K562 (cell line): Measurements from ENCODE around the gene TOR1A. TPM values are rescaled to one million over a fixed set of nuclear protein-coding genes. Genes with fewer than 3 reads are reported as not detected.

ENCODE experiments used
- BCOR ChIP-seq: fragments of 450-650 bp; IDR thresholded peaks from 2 replicates; pipeline ENCODE4 v1.6.1; 2016
- DMBX1 ChIP-seq: fragments of 250-450 bp; sonication (Bioruptor Pico); IDR thresholded peaks from 2 replicates; pipeline ENCODE4 v1.8.0; 2022; ENCODE audit warnings: inconsistent platforms, mild to moderate bottlenecking, moderate library complexity, borderline replicate concordance
- FOSL1 ChIP-seq: fragments of 200-800 bp; sonication (Bioruptor generic); conservative IDR thresholded peaks from 2 replicates; pipeline ENCODE4 v1.6.1; 2016; ENCODE audit warnings: missing genetic modification characterization, missing compliant biosample characterization
- HDAC2 ChIP-seq: fragments of 450-650 bp; IDR thresholded peaks from 2 replicates; pipeline ENCODE4 v1.6.1; 2016; ENCODE audit warnings: mild to moderate bottlenecking
- KDM4B ChIP-seq, 2 experiments: fragments of 450-650 bp in 1 of 2; sonication (generic) in 1 of 2; IDR thresholded peaks; 2 replicates each; pipeline ENCODE4 v1.6.1; 2016 to 2017; ENCODE audit warnings: borderline replicate concordance in 2 of 2, antibody characterized with exemption in 1 of 2, low read depth in 1 of 2, mild to moderate bottlenecking in 1 of 2
- MCM5 ChIP-seq: fragments of 450-650 bp; IDR thresholded peaks from 2 replicates; pipeline ENCODE4 v1.6.1; 2016; ENCODE audit warnings: low read depth
- POLR3A ChIP-seq: IDR thresholded peaks from 2 replicates; pipeline ENCODE4 v1.6.1; 2011; ENCODE audit warnings: borderline replicate concordance, mild to moderate bottlenecking, moderate library complexity; ENCODE audit not compliant: insufficient read length, insufficient read depth; ENCODE audit errors: extremely low read depth
- PTTG1 ChIP-seq: fragments of 450-650 bp; IDR thresholded peaks from 2 replicates; pipeline ENCODE4 v1.6.1; 2016; ENCODE audit warnings: low read depth, mild to moderate bottlenecking, missing genetic modification characterization, missing compliant biosample characterization
- RFX5 ChIP-seq: IDR thresholded peaks from 2 replicates; pipeline ENCODE4 v1.6.1; 2011; ENCODE audit warnings: low read depth, mild to moderate bottlenecking, improper control_type of control experiment, low read length
- SMAD3 ChIP-seq: fragments of 450-650 bp; formaldehyde crosslinking; conservative IDR thresholded peaks from 2 replicates; pipeline ENCODE4 v1.4.0; 2020; ENCODE audit warnings: mild to moderate bottlenecking
- SMARCA4 ChIP-seq: fragments of 450-650 bp; IDR thresholded peaks from 2 replicates; pipeline ENCODE4 v1.6.1; 2016
- SMARCE1 ChIP-seq: fragments of 450-650 bp; IDR thresholded peaks from 2 replicates; pipeline ENCODE4 v1.7.1; 2016; ENCODE audit warnings: mild to moderate bottlenecking
- TBL1XR1 ChIP-seq, 2 experiments: IDR thresholded peaks; 2 replicates each; pipeline ENCODE4 v1.6.1; 2012; ENCODE audit warnings: improper control_type of control experiment in 2 of 2, low read length in 2 of 2, mild to moderate bottlenecking in 1 of 2
- ZC3H11A ChIP-seq: IDR thresholded peaks from 2 replicates; pipeline ENCODE4 v1.6.1; 2012; ENCODE audit warnings: low read depth, low read length, improper control_type of control experiment
- ZEB2 ChIP-seq: fragments of 450-650 bp; IDR thresholded peaks from 2 replicates; pipeline ENCODE4 v1.6.1; 2016
- ZNF384 ChIP-seq: IDR thresholded peaks from 2 replicates; pipeline ENCODE4 v1.6.1; 2012; ENCODE audit warnings: low read depth, low read length, improper control_type of control experiment
- ZNF445 ChIP-seq: fragments of 250-450 bp; sonication (Bioruptor Pico); IDR thresholded peaks from 2 replicates; pipeline ENCODE4 v1.4.0; 2020; ENCODE audit warnings: low read depth, mild to moderate bottlenecking, moderate library complexity
- polyA plus RNA-seq, 8 experiments: library from polyadenylated mRNA; depleted of rRNA in 4 of 8; stranded (reverse) in 5 of 8; unstranded in 3 of 8; fragments of >200 nt; fragmentation: Nextera tagmentation in 2 of 8; fragmentation: Illumina TruSeq in 1 of 8; extraction: Ambion mirVana in 2 of 8; extraction: Trizol in 1 of 8; gene quantifications; 2 replicates each; pipeline versions ENCODE4 v1.2.1 to v1.2.3, GENCODE V29; 2011 to 2014; ENCODE audit warnings: inconsistent platforms in 1 of 8, missing spikeins in 1 of 8
- total RNA-seq, 7 experiments: library from RNA; depleted of rRNA in 6 of 7; stranded (reverse); fragments of >200 nt in 6 of 7; fragmentation: Illumina TruSeq in 2 of 7; extraction: Trizol in 2 of 7; gene quantifications; 2 replicates each; pipeline versions ENCODE4 v1.2.1 to v1.2.3, GENCODE V29; 2011 to 2021; ENCODE audit warnings: low replicate concordance in 1 of 7
- TF ChIP-seq, protein P1 (sequence below): fragments of 250-450 bp; sonication (Bioruptor Pico); IDR thresholded peaks from 2 replicates; pipeline ENCODE4 v1.9.0; 2021; ENCODE audit warnings: mild to moderate bottlenecking
- TF ChIP-seq, protein P2 (sequence below): sonication (generic); formaldehyde crosslinking; IDR thresholded peaks from 2 replicates; pipeline ENCODE4 v1.4.0; 2020; ENCODE audit warnings: mild to moderate bottlenecking, missing genetic modification reagents
- TF ChIP-seq, protein P3 (sequence below): IDR thresholded peaks from 2 replicates; pipeline ENCODE4 v1.6.1; 2011; ENCODE audit warnings: borderline replicate concordance, low read depth, mild to moderate bottlenecking, moderate library complexity, low read length; ENCODE audit not compliant: insufficient read depth, poor library complexity, severe bottlenecking
- TF ChIP-seq, protein P4 (sequence below): sonication (generic); formaldehyde crosslinking; IDR thresholded peaks from 2 replicates; pipeline ENCODE4 v1.8.1; 2023; ENCODE audit warnings: mild to moderate bottlenecking, missing genetic modification reagents, moderate library complexity
- TF ChIP-seq, protein P5 (sequence below): fragments of 450-650 bp; formaldehyde crosslinking; IDR thresholded peaks from 2 replicates; pipeline ENCODE4 v1.4.0; 2020; ENCODE audit warnings: mild to moderate bottlenecking, moderate library complexity

Gene TOR1A
- total and polyA plus RNA-seq, 9 of the 15 experiments (the other 6 are each of a cell fraction or from before 2014, with no cell fraction given), result 4.5 to 85.8 (median 51.3) TPM

DNA sequence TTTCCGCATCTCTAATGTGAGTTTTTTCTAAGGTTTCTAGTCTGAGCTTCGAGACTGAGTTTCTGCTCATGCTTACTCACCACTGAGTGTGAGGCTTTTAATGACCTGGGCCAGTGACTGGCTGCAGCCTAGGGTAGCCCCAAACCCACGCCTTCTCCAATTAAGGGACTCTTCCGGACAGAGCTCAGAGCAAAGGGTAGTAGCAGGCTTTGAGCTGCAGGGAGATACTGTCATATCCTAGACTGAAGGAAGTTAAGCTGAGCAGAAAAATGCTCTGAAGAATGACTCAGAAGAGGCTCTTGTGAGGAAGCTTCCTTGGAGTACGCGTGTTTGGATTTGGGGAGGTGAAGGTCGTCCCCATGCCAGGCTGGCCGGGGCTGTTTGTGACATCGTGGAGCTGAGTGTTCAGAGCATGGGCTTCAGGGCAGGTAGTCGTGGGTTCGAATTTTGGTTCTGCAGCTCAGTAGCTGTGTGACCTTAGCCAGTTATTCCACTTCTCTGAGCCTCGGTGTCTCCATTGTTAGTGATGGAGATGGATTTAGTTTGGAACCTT lies 14.8 kb upstream of the TOR1A start (continued):
- TF ChIP-seq ZEB2, result 0 out of 2 replicates have a peak, but pooled peaks have one; percentile 25
- TF ChIP-seq FOSL1, result no peak
- TF ChIP-seq ZC3H11A, result no peak
- peak; percentile 37; the same call in 1 of the 2 replicates for TF ChIP-seq SMARCE1
- TF ChIP-seq POLR3A, result no peak
- TF ChIP-seq, protein P1, sequence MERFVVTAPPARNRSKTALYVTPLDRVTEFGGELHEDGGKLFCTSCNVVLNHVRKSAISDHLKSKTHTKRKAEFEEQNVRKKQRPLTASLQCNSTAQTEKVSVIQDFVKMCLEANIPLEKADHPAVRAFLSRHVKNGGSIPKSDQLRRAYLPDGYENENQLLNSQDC, result no peak
- TF ChIP-seq TBL1XR1 (IDR thresholded peaks at IDR 0.05; ENCODE audit: low read length in 2 of 2), result 0 out of 4 replicates have a peak, but pooled peaks of 1 of the 2 experiments have one; percentile 27
- TF ChIP-seq, protein P2, sequence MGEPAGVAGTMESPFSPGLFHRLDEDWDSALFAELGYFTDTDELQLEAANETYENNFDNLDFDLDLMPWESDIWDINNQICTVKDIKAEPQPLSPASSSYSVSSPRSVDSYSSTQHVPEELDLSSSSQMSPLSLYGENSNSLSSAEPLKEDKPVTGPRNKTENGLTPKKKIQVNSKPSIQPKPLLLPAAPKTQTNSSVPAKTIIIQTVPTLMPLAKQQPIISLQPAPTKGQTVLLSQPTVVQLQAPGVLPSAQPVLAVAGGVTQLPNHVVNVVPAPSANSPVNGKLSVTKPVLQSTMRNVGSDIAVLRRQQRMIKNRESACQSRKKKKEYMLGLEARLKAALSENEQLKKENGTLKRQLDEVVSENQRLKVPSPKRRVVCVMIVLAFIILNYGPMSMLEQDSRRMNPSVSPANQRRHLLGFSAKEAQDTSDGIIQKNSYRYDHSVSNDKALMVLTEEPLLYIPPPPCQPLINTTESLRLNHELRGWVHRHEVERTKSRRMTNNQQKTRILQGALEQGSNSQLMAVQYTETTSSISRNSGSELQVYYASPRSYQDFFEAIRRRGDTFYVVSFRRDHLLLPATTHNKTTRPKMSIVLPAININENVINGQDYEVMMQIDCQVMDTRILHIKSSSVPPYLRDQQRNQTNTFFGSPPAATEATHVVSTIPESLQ (CRISPR knock-in tag), result peak; percentile 79; the same call in 1 of the 2 replicates
- TF ChIP-seq BCOR, result peak; percentile 93
- TF ChIP-seq DMBX1 (CRISPR knock-in tag), result peak; percentile 34; the same call in 1 of the 2 replicates
- TF ChIP-seq SMAD3, result peak; percentile 27; the same call in 1 of the 2 replicates
- TF ChIP-seq RFX5, result no peak
- TF ChIP-seq, protein P3, sequence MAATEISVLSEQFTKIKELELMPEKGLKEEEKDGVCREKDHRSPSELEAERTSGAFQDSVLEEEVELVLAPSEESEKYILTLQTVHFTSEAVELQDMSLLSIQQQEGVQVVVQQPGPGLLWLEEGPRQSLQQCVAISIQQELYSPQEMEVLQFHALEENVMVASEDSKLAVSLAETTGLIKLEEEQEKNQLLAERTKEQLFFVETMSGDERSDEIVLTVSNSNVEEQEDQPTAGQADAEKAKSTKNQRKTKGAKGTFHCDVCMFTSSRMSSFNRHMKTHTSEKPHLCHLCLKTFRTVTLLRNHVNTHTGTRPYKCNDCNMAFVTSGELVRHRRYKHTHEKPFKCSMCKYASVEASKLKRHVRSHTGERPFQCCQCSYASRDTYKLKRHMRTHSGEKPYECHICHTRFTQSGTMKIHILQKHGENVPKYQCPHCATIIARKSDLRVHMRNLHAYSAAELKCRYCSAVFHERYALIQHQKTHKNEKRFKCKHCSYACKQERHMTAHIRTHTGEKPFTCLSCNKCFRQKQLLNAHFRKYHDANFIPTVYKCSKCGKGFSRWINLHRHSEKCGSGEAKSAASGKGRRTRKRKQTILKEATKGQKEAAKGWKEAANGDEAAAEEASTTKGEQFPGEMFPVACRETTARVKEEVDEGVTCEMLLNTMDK, result no peak
- peak; percentile 8; the same call in 1 of the 2 replicates for TF ChIP-seq ZNF445 (CRISPR knock-in tag)
- TF ChIP-seq, protein P4, sequence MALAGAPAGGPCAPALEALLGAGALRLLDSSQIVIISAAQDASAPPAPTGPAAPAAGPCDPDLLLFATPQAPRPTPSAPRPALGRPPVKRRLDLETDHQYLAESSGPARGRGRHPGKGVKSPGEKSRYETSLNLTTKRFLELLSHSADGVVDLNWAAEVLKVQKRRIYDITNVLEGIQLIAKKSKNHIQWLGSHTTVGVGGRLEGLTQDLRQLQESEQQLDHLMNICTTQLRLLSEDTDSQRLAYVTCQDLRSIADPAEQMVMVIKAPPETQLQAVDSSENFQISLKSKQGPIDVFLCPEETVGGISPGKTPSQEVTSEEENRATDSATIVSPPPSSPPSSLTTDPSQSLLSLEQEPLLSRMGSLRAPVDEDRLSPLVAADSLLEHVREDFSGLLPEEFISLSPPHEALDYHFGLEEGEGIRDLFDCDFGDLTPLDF, result 0 out of 2 replicates have a peak, but pooled peaks have one; percentile 57
- TF ChIP-seq ZNF384, result no peak
- TF ChIP-seq HDAC2, result 0 out of 2 replicates have a peak, but pooled peaks have one; percentile 38
- peak; percentile 32; the same call in 1 of the 2 replicates for TF ChIP-seq SMARCA4
- no peak for TF ChIP-seq KDM4B (IDR thresholded peaks at IDR 0.05; ENCODE audit: borderline replicate concordance in 2 of 2, low read depth in 1 of 2)
- TF ChIP-seq MCM5, result no peak
- TF ChIP-seq PTTG1 (tag), result no peak
- TF ChIP-seq, protein P5, sequence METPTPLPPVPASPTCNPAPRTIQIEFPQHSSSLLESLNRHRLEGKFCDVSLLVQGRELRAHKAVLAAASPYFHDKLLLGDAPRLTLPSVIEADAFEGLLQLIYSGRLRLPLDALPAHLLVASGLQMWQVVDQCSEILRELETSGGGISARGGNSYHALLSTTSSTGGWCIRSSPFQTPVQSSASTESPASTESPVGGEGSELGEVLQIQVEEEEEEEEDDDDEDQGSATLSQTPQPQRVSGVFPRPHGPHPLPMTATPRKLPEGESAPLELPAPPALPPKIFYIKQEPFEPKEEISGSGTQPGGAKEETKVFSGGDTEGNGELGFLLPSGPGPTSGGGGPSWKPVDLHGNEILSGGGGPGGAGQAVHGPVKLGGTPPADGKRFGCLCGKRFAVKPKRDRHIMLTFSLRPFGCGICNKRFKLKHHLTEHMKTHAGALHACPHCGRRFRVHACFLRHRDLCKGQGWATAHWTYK (CRISPR knock-in tag), result 0 out of 2 replicates have a peak, but pooled peaks have one; percentile 43
